ENCODE results near the gene SH3RF3.
A peak's percentile ranks its signal among the peaks of the same experiment; 100 is the strongest.

Gene SH3RF3

DNA sequence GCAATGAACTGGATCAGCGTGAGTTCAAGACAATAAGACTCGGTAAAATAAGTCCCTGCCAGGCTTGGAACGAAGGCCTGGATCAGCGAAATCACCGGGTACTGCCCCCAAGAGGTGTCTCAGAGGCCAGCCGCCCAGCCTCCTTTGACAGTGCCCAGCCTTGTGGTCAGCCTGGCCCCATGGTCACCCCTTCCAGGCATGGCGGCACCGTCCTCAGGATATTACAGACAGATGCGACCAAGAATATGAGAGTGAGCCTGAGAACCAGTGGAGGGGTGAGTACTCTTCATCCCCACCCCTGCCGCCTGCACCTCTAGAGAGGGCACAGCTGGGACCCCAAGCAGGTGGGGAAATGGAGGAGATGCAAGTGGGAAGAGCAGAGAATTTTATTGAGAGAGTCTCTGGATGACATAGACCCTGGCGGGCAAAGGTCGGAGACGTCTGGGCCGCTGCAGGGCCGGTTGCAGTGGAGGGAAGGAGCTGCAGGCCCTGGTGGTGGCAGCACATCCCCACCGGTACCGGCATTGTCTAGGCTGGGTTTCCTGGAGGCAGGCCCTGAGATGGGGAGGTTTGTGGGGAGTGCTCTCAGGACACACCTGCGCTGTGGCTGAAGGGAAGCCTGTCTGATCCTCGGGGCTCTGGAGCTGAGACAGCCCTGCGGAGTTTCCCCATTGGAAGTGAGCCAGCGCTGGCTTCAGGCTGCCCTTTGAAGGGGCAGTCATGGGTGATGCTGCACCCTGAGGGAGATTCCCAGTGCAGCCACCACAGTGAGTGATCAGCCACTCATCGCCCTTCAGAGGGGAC lies 294.8 kb downstream of the SH3RF3 start:
- no peak for DNase-seq

- DNase-seq = no peak
Observed at GRCh38 chr2:109425411-109425810, 296.4 kb downstream of the SH3RF3 start.

DNA sequence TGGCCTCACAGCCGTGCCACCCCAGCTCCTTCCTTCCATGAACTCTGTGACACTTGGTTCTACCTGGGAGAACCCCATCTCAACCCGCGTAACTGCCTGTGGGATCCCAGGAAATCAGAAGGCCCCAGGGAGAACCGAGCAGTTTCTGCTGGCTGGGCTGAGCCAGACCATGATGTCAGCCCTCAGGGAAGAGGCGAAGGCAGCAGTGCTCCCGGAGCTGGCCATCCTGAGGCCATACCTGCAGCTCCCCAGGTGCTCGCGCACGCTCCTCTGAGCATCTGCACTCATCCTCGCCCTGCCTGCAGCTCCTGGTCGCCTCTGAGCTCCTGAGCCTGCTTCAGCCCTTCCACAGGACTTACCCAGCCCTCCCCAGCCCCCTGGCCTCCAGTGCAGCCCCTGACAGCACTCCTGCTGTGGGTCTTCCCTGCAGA lies 298.7 kb downstream of the SH3RF3 start:
- no peak for DNase-seq

GRCh38 chr2:109428281-109428680 lies 299.3 kb downstream of the SH3RF3 start:
- DNase-seq = no peak

DNA sequence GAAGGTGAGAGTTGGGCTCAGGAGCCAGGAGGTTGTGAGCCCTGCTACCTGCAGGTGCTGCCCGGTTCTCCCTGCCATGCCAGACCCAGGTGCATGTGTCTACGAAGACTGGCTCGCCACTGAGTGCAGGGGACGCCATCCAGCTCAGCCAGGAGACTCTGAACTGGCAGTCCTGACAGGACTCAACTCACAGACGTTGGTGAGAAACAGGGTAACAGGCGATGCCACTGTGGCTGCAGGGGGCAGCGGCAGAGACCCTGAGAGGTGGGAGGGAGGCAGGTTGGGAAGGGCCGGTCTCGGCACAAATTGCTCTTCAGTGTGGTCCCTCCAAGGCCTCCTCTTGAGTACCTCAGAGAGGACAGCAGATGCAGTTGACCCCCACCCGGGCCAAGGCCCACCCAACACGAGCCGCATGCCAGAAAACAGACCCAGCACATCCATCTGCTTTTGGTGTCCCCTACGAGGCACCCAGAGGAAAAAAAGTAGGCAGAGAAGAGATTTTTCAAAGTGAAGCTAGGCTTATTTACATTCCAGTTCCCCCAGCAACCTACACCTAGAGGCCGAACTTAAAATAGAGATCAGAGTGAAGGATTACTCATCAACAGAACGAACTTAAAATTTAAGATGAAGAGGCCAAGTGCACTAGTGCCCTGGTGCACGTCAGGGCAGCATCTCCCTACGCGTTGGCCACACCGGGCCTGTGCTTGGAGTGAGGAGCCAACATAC lies 300.0 kb downstream of the SH3RF3 start:
- no peak for DNase-seq

DNA sequence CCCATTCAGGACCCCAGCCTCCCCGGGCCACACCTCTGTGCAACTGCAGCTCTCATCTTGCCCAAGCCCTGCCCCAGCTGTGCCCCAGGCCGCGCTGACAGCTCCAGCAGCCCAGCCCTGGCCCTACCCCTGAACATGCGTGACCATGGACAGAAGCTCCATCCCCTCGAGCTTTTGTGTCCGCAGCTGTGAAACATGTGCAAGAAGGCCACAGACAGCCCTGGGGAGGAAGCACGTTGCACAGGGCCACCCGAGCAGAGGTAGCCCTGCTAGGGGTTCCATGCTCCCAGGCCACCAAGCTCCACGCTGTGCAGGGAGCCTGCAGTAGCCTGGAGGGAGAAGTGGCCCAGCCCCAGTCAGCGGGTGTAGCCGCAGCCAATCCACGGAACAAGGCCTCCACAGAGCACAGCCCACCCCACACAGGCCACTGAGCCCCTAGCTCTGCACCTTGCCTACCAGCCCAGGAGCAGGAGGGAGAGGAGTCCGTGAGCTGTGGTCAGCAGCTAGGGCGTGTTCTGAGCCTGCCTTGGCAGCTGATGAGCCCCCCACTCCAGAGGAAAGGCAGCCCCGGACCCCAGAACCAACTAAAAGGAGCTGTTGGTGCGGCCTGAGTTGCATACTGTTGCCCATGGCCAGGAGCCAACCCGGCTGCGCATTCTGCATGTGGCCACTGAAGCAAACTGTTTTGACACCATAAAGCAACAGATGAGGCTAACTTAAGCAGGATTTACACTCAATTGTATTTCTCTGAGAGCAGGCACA lies 300.7 kb downstream of the SH3RF3 start:
- DNase-seq = no peak

- no peak for DNase-seq
Observed at GRCh38 chr2:109430329-109430636, 301.3 kb downstream of the SH3RF3 start.

DNA sequence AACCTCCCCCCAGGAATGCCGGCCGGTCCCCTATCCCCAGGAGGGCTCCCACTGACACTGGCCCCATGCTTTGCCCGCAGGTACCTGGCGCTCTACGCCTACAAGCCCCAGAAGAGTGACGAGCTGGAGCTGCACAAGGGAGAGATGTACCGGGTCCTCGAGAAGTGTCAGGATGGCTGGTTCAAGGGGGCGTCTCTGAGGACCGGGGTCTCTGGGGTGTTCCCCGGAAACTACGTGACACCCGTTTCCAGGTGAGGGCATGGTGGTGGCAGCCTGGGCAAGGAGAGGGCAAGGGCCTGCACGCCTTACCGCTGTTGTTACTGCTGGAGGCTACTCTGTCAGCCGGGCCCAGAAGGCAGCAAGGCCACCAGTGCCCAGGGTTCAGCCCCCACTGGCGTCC lies 303.4 kb downstream of the SH3RF3 start:
- DNase-seq = no peak

DNA sequence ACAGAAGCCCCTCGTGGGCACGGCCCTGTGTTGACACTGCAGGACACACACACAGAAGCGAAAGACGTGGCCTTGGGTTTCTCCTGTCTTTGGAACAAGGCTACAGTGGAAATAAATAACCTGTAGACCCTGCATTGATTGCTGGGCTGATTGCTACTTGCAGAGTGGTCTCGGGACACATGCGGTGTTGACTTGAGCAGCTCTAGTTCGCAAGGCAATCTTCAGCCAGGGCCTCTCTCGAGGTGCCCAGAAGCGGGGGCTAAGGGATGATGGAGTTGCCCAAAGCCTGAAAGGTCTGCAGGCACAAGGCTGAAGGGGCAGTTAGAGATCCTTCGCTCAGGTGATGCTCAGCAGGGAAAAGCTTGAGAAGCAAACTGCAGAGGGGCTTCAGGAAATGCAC lies 304.5 kb downstream of the SH3RF3 start:
- no peak for DNase-seq

DNA sequence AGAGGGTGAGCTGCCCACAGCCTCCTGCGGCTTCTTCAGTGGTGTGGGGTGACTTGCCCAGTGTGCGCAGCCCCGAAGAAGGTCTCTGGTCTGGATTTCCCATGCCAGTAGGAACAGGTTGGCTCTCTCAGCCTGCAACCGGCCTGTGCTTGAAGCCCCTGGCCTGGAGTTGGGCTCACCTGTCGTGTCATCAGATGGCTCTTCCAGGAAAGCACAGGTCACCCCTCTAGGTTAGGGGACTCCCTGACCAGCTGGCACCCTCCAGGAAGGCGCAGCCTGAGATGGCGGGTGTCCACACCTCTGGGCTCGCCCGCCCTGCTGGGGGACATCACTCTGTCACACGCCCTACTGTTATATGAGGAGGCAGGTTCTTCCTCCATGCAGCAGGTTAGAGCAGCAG lies 304.9 kb downstream of the SH3RF3 start:
- no peak for DNase-seq

- no peak for DNase-seq
Observed at GRCh38 chr2:109434351-109434750, 305.3 kb downstream of the SH3RF3 start.

- DNase-seq = no peak
Observed at GRCh38 chr2:109435066-109435690, 306.2 kb downstream of the SH3RF3 start.

GRCh38 chr2:109435901-109436598 lies 307.0 kb downstream of the SH3RF3 start:
- no peak for DNase-seq

DNA sequence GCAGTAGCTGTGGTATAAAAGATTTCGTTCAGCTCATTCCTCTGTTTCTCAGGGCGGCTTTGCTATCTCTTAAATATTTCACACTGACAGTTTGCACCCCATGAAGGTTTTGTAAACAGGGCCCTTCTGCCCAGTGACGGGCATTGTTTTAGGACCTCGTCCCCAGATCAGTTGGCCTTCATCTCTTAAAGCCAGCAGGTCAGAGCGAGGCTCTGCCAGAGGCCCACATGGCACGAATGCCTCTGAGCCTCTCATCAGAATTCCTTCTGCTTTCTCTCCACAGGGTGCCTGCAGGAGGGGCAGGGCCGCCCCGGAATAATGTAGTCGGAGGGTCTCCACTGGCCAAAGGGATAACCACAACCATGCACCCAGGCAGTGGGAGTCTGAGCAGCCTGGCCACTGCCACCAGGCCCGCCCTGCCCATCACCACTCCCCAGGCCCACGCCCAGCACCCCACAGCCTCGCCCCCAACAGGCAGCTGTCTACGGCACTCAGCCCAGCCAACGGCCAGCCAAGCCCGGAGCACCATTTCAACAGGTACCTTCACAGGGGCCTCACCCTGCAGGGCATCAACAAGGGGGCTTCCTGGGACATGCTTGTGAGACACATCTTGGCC lies 307.7 kb downstream of the SH3RF3 start:
- no peak for DNase-seq

- DNase-seq = peak in 1 of 3 experiments; percentile 16
Observed at GRCh38 chr2:109437325-109438090, 308.5 kb downstream of the SH3RF3 start.

DNA sequence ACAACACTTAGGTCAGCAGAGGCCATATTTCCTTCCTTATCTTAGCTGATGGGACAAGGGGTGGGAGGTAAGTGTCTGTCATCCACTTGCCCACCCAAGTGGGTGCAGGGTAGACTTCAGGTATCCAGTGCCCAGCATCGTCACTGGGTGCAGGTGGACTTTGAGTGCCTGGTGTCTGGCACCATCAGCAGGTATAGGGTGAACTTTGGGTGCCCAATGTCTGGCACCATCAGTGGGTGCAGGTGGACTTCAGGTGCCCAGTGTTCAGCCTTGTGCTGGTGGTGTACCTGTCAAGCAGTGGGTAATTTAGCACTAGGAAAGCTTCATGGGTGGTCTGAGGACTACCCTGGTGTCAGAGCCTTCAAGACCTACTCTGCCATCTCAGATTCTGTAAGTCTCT lies 309.1 kb downstream of the SH3RF3 start:
- DNase-seq = no peak

GRCh38 chr2:109438773-109439389 lies 309.9 kb downstream of the SH3RF3 start:
- DNase-seq = peak in 1 of 3 experiments; percentile 21

DNA sequence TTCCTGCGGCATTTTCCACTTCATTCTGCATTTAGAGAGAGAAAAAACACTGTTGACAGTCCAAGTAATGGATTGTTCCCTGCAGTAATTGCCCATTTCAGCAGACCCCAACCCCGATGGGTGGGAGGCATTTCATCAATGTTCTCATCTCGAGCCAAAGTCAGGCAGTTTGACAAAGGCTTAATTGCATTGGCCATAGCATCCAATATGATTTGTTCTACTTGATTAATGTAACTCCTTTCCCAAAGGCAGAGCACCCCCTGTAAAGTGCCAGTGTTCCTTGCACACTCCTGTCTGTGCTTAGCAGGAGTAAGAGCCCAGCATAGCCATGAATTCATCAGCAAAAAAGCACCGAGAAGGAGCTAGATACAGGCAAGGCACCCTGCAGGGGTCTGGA lies 310.4 kb downstream of the SH3RF3 start:
- DNase-seq = no peak

DNA sequence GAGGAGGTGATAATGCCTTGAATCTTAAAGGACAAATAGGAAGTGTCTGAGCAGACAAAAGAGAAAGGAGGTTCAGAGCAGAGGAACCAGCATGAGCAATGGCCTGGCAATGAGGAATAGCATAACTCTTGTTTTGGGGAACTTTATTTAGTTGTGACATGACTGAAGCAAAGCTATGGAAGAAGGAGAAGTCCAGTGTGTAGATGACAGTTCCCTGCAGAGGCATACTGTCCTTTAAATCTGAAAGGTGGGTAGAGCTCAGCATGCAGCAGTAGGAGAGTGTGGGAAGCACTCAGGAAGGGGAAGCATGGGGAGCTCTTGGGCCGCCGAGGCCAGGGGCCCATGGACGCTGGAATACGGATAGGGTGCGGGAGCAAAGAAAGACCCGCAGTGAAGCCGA lies 311.0 kb downstream of the SH3RF3 start:
- DNase-seq = no peak

DNA sequence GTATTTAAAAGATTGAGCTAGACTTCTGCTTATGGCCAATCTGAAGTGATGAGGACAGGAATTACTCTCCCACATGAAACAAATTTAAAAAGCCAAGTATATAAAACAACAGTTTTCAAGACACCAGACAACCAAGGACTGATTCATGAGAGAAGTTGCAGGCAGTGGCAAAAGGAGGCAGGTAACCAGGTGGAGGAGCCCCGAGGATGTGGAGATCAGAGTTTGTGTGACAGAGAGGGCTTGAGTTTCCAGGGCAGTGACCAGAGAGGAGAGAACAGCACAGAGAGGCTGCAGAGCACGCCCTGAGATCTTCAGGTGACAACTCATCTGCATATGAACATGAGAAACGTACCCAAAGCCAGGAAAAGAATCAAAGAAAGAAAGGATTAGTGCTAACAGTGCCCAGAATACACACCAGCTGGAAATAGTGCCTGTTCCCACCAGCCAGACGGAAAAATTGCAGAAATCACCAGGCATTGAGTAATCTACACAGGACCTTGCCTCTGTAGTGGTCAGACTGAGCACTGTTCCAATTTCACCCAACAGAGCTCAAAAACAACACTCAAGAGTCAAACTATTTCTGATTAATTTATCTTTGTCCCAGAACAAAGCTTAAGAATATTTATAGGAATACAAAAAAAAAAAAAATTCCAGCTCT lies 311.6 kb downstream of the SH3RF3 start:
- DNase-seq = no peak

Measured in NCI-H1417 (cell line).